BJ (cell line): ENCODE results near the gene ESPNL. TPM values are rescaled to one million over a fixed set of nuclear protein-coding genes. Genes with fewer than 3 reads are reported as not detected.
A peak's percentile ranks its signal among the peaks of the same experiment; 100 is the strongest.

ENCODE experiments used
- CTCF ChIA-PET: fragments of 350-600 bp; formaldehyde crosslinking; extraction: SDS; loops from one replicate; lab custom pipeline; 2021; ENCODE audit warnings: antibody characterized with exemption, inconsistent platforms; lab: Yijun Ruan, JAX
- POLR2A ChIA-PET: fragments of 300-600 bp; sonication (Branson Sonifier 250); formaldehyde crosslinking; extraction: SDS; loops from one replicate; lab custom pipeline; 2021; ENCODE audit warnings: antibody characterized with exemption; lab: Charles Lee
- DNase-seq: peaks from one replicate; pipeline ENCODE4 v3.0.0-alpha.2; 2011; ENCODE audit warnings: low read depth
- H3K27me3 ChIP-seq: 2 replicates; pipeline ENCODE4 v1.6.0; 2011; ENCODE audit warnings: low read length; ENCODE audit not compliant: control insufficient read depth, insufficient read depth
- H3K36me3 ChIP-seq: 2 replicates; pipeline ENCODE4 v1.5.1; 2011; ENCODE audit warnings: low read length; ENCODE audit not compliant: control insufficient read depth, insufficient read depth
- H3K4me3 ChIP-seq: 2 replicates; pipeline ENCODE4 v1.5.1; 2011; ENCODE audit warnings: low read depth, mild to moderate bottlenecking, control low read depth, low read length
- CTCF ChIP-seq: IDR thresholded peaks from 2 replicates; pipeline ENCODE4 v1.5.1; 2011; ENCODE audit warnings: low read depth, mild to moderate bottlenecking, control low read depth, inconsistent platforms, low read length, moderate library complexity; ENCODE audit not compliant: insufficient read depth
- polyA plus RNA-seq: library from polyadenylated mRNA; depleted of rRNA; stranded (reverse); fragments of >200 nt; gene quantifications from 2 replicates; pipeline ENCODE4 v1.2.3, GENCODE V29; 2011

The ESPNL gene
- polyA plus RNA-seq, 1 experiment: 2.1 TPM

- peak overlapping the region; percentile 33 for H3K4me3 ChIP-seq
- no peak for DNase-seq
- no peaks in the 10 kb centered on the region for H3K36me3 ChIP-seq
- ChIA-PET CTCF (interaction anchor here (0.7 to 1.4 kb wide), 2 partner anchors 9 to 105 kb away, joined by 3 to 4 read pairs; no protein-coding TSS in a partner anchor), POLR2A (no interaction called here)
- peaks cover 3% of the 10 kb centered on the region; the same call in 1 of the 2 replicates for H3K27me3 ChIP-seq
- no peak for TF ChIP-seq CTCF
These were observed 59.0 kb downstream of the ESPNL start for GRCh38 chr2:238159071-238159539.

- no peak for DNase-seq
- CTCF ChIA-PET: interaction anchor here (1.4 kb wide), 1 partner anchor 8 kb away, joined by 4 read pairs; no protein-coding TSS in a partner anchor
- Histone ChIP-seq H3K4me3 (no peak overlapping the region), H3K36me3 (no peaks in the 10 kb centered on the region), H3K27me3 (peaks cover 5% of the 10 kb centered on the region; the same call in 1 of the 2 replicates)
- POLR2A ChIA-PET: no interaction called here
- no peak for TF ChIP-seq CTCF
These were observed 59.6 kb downstream of the ESPNL start for GRCh38 chr2:238159661-238160205.

GRCh38 chr2:238160206-238161129, 60.3 kb downstream of the ESPNL start:
- Histone ChIP-seq H3K36me3 (no peaks in the 10 kb centered on the region), H3K27me3 (peaks cover 5% of the 10 kb centered on the region; the same call in 1 of the 2 replicates), H3K4me3 (no peak overlapping the region)
- CTCF ChIA-PET: interaction anchor here (1.2 to 1.4 kb wide), 2 partner anchors 8 to 103 kb away, joined by 3 to 4 read pairs; no protein-coding TSS in a partner anchor
- POLR2A ChIA-PET: no interaction called here
- DNase-seq: no peak
- TF ChIP-seq CTCF: 0 out of 2 replicates have a peak, but pooled peaks have one; percentile 15

GRCh38 chr2:238161291-238162051, 61.3 kb downstream of the ESPNL start:
- Histone ChIP-seq H3K27me3 (peaks cover 5% of the 10 kb centered on the region; the same call in 1 of the 2 replicates), H3K36me3 (peaks cover 1% of the 10 kb centered on the region; the same call in 1 of the 2 replicates), H3K4me3 (no peak overlapping the region)
- POLR2A ChIA-PET: no interaction called here
- no peak for TF ChIP-seq CTCF
- CTCF ChIA-PET: interaction anchor here (1.1 to 1.2 kb wide), 2 partner anchors 99 to 102 kb away, joined by 3 read pairs; no protein-coding TSS in a partner anchor
- no peak for DNase-seq
